ENCODE measurements around the gene ELAVL2. TPM values are rescaled to one million over a fixed set of nuclear protein-coding genes. Genes with fewer than 3 reads are reported as not detected.

Gene ELAVL2
- total RNA-seq, 1 experiment from 2014 or later, result 14.2 TPM

DNA sequence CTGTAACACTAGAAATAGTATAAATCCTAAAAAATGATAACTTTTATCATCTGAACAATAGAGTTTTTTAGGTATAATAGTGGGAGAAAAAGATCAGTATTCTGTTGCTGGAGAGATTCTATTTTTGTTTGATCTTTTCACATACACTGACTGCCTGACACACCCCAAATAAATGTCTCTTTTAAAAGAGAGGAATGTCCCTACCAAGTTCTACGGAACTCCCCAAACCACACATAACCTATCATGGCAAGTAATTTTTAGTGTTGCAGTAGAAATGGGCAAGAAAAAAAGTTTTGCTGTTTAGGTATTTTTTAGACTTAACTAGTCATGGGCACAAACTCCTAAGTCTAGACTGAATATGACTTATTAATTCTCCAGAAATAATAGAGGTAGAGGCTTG lies 139.1 kb downstream of the ELAVL2 start:
- DNase-seq, result no peak
- no peaks in the 10 kb centered on the region for H3K27me3 ChIP-seq (ENCODE audit: control insufficient read depth, insufficient read depth, low read length)
- H3K36me3 ChIP-seq (replicated peaks; ENCODE audit: control insufficient read depth, insufficient read depth, low read length), result no peaks in the 10 kb centered on the region

DNA sequence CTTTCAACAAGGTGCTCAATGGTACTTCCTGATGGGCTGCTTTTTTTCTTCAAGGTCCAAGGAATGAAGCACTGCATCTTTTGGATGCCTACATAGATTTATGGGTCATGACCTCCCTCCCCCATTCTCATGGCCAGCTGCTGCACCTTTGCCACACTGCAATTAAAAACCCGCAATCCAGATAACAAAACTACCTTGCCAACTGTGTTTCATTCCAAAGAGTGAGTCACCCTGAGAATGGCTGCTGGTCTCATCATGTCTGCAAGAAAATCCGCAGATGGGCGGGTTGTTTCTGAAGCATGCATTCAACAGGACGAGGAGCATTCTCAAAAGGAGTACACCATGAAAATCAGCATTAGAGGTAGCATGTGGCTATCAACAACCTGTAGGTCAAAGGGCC lies 139.8 kb downstream of the ELAVL2 start:
- DNase-seq, result no peak
- no peaks in the 10 kb centered on the region for H3K27me3 ChIP-seq (ENCODE audit: control insufficient read depth, insufficient read depth, low read length)

More for the DNA sequence above, 139.1 kb downstream of the ELAVL2 start:
- no peak overlapping the region for H3K4me3 ChIP-seq (ENCODE audit: insufficient read depth, low read depth, low read length)

GRCh38 chr9:23683611-23684061 lies 142.4 kb downstream of the ELAVL2 start:
- Histone ChIP-seq H3K27me3 (ENCODE audit: control insufficient read depth, insufficient read depth, low read length) (no peaks in the 10 kb centered on the region), H3K36me3 (replicated peaks; ENCODE audit: control insufficient read depth, insufficient read depth, low read length) (no peaks in the 10 kb centered on the region), H3K4me3 (ENCODE audit: insufficient read depth, low read depth, low read length) (no peak overlapping the region)
- no peak for DNase-seq

More for the DNA sequence above, 139.8 kb downstream of the ELAVL2 start:
- H3K36me3 ChIP-seq (replicated peaks; ENCODE audit: control insufficient read depth, insufficient read depth, low read length), result no peaks in the 10 kb centered on the region
- H3K4me3 ChIP-seq (ENCODE audit: insufficient read depth, low read depth, low read length), result no peak overlapping the region

- no peak for DNase-seq
- Histone ChIP-seq H3K4me3 (ENCODE audit: insufficient read depth, low read depth, low read length) (no peak overlapping the region), H3K36me3 (replicated peaks; ENCODE audit: control insufficient read depth, insufficient read depth, low read length) (no peaks in the 10 kb centered on the region), H3K27me3 (ENCODE audit: control insufficient read depth, insufficient read depth, low read length) (no peaks in the 10 kb centered on the region)
Observed at GRCh38 chr9:23682891-23683431, 143.1 kb downstream of the ELAVL2 start.

GRCh38 chr9:23682352-23682751 lies 143.7 kb downstream of the ELAVL2 start:
- no peaks in the 10 kb centered on the region for H3K27me3 ChIP-seq (ENCODE audit: control insufficient read depth, insufficient read depth, low read length)
- no peak for DNase-seq
- no peaks in the 10 kb centered on the region for H3K36me3 ChIP-seq (replicated peaks; ENCODE audit: control insufficient read depth, insufficient read depth, low read length)
- H3K4me3 ChIP-seq (ENCODE audit: insufficient read depth, low read depth, low read length), result no peak overlapping the region

DNA sequence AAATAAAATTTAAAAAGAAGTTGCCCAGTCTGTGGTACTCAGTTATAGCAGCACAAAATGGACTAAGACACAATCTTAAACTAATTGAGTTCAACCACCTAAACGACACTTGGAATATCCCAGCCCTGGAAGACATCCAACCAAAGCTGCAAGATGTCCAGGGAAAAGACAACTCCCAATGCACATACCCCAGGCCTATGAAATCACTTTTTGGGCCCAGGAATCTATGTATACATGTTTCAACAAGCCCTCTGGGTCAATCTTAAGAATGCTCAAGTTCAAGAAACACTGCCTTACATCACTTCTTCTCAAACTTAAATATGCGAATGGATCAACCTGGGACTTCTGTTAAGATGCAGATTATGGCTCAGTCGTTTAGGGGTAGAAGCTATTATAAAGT lies 148.6 kb downstream of the ELAVL2 start:
- Histone ChIP-seq H3K27me3 (ENCODE audit: control insufficient read depth, insufficient read depth, low read length) (no peaks in the 10 kb centered on the region), H3K4me3 (ENCODE audit: insufficient read depth, low read depth, low read length) (no peak overlapping the region), H3K36me3 (replicated peaks; ENCODE audit: control insufficient read depth, insufficient read depth, low read length) (peaks cover 1% of the 10 kb centered on the region)
- no peak for DNase-seq

DNA sequence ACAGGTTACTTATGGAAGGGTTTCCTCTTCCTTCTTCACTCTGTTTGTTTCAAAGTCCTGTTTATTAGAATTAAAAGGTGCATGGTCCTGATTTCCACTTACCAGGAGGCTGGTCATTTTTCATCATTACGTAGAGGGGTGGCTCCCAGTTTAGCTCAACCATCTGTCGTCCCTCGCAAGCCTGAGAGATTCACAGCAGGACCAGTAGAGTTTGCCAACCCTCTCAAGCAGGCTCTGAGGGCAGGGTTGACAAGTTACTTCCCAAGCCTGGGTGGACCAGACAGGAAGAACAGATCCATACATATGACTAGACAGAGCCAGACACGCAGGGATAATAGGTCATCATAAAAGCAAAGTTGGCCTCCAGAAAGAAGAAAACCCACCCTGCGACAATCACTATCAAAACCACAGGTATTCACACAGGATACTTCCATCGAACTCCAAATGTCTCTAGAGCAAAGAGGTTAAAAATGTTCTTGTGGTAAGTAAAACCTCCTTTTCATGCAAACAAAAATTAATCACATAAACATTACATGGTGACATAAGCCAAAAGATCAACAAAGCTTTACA lies 151.9 kb downstream of the ELAVL2 start:
- no peak for DNase-seq
- H3K4me3 ChIP-seq (ENCODE audit: insufficient read depth, low read depth, low read length), result no peak overlapping the region
- no peaks in the 10 kb centered on the region for H3K27me3 ChIP-seq (ENCODE audit: control insufficient read depth, insufficient read depth, low read length)
- H3K36me3 ChIP-seq (replicated peaks; ENCODE audit: control insufficient read depth, insufficient read depth, low read length), result peaks cover 7% of the 10 kb centered on the region

DNA sequence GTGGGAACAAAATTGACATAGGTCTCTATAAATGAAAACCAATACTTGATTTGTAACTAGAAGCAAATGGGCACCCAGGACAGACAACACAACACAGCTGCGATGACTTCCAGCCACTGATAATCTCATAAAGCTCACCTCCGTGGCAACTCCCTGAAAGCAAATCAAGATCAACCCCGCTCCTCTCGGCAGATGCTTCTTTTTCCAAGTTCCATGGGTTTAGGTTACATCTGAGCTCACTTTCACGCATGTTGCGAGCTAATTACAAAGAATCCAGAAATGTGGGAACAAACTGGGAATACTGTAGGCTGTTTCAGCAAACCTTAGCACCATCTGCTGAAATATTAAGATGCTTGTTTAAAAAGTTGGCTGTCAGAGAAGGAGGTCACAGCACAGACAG lies 153.9 kb downstream of the ELAVL2 start:
- peaks cover 7% of the 10 kb centered on the region for H3K36me3 ChIP-seq (replicated peaks; ENCODE audit: control insufficient read depth, insufficient read depth, low read length)

DNA sequence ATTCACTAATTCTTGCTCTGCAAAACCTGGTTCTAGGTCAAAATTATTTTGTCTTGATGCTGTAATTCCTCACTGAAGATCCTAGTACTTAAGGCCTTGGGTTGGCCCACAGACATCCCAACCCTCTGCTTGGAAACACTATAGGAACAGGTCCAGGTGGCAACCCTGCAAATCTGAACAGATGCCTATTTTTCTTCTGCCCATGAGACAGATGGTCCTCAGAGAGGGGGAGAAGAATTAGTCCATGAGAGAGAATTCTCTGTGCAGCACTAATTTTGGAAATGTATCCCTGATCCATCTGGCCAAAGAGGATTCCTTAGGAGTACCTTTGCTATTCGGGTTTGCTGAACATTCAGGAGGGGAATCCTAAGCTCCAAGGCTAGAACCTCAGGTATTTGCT lies 156.3 kb downstream of the ELAVL2 start:
- Histone ChIP-seq H3K36me3 (replicated peaks; ENCODE audit: control insufficient read depth, insufficient read depth, low read length) (peaks cover 10% of the 10 kb centered on the region), H3K4me3 (ENCODE audit: insufficient read depth, low read depth, low read length) (no peak overlapping the region), H3K27me3 (ENCODE audit: control insufficient read depth, insufficient read depth, low read length) (no peaks in the 10 kb centered on the region)
- DNase-seq, result no peak

More for the DNA sequence above, 153.9 kb downstream of the ELAVL2 start:
- no peak for DNase-seq
- Histone ChIP-seq H3K4me3 (ENCODE audit: insufficient read depth, low read depth, low read length) (no peak overlapping the region), H3K27me3 (ENCODE audit: control insufficient read depth, insufficient read depth, low read length) (no peaks in the 10 kb centered on the region)

- Histone ChIP-seq H3K4me3 (ENCODE audit: insufficient read depth, low read depth, low read length) (no peak overlapping the region), H3K36me3 (replicated peaks; ENCODE audit: control insufficient read depth, insufficient read depth, low read length) (peaks cover 11% of the 10 kb centered on the region), H3K27me3 (ENCODE audit: control insufficient read depth, insufficient read depth, low read length) (no peaks in the 10 kb centered on the region)
- DNase-seq, result no peak
Observed at GRCh38 chr9:23665635-23666034, 160.4 kb downstream of the ELAVL2 start.

DNA sequence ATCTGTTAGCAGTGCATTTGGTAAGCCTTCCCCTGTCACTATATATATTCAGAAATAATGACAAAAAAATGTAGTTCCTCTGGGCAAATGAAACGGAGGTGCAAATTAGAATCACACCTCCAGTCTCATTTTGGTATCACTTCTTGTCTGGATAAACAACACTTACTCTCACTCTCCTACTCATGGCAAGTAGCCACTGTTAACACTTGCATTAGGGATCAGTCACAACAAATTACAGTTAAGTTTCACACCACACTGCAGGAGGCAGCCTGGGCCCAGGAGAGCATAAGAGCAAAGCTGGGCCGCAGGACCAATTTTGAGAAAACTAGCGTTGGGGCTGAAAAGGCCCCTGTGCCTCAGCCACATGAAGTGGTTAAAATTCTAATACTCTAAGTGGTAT lies 161.0 kb downstream of the ELAVL2 start:
- H3K36me3 ChIP-seq (replicated peaks; ENCODE audit: control insufficient read depth, insufficient read depth, low read length), result peaks cover 10% of the 10 kb centered on the region
- H3K4me3 ChIP-seq (ENCODE audit: insufficient read depth, low read depth, low read length), result no peak overlapping the region
- DNase-seq, result no peak
- no peaks in the 10 kb centered on the region for H3K27me3 ChIP-seq (ENCODE audit: control insufficient read depth, insufficient read depth, low read length)

DNA sequence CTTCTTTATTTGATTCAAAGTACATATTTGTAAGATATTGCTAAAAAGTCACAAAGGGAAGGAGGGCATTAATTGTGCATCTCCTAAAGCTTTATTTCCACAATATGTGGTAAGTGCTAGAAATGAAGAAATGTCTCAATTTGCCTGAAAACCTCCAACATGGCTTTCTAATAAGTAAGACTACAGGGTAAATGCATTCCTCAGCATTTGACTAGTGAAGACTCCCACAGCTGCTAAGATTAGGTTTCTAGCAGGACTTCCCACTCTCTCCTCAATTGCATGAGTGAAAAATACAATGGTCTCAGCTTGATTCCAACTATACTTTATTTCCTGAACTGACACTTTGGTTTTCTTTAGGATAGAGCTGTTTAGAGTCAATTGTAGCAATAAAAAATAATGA lies 162.1 kb downstream of the ELAVL2 start:
- H3K27me3 ChIP-seq (ENCODE audit: control insufficient read depth, insufficient read depth, low read length), result no peaks in the 10 kb centered on the region
- no peak overlapping the region for H3K4me3 ChIP-seq (ENCODE audit: insufficient read depth, low read depth, low read length)
- no peak for DNase-seq
- peaks cover 8% of the 10 kb centered on the region for H3K36me3 ChIP-seq (replicated peaks; ENCODE audit: control insufficient read depth, insufficient read depth, low read length)

- H3K36me3 ChIP-seq (replicated peaks; ENCODE audit: control insufficient read depth, insufficient read depth, low read length), result peaks cover 8% of the 10 kb centered on the region
- no peak for DNase-seq
- H3K27me3 ChIP-seq (ENCODE audit: control insufficient read depth, insufficient read depth, low read length), result no peaks in the 10 kb centered on the region
- no peak overlapping the region for H3K4me3 ChIP-seq (ENCODE audit: insufficient read depth, low read depth, low read length)
Observed at GRCh38 chr9:23663536-23663935, 162.5 kb downstream of the ELAVL2 start.

DNA sequence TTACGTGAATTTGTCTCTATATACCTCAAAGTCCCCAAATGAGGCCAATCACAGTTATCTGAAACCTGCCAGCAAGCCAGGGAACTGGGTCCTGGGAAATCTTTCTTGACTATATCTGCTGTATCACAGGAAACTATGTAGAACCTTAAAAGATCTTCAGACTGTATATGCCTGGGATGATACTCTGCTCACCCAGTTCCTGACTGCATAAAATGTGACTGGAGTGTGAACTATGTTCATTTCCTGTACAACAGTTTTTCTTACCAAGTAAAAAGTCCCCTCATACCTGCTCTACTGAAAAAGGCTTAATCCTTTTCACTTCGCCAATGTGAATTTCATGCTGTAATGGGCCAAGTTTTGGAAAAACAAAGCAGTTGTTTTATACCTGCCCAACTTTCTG lies 162.9 kb downstream of the ELAVL2 start:
- no peak for DNase-seq
- Histone ChIP-seq H3K36me3 (replicated peaks; ENCODE audit: control insufficient read depth, insufficient read depth, low read length) (peaks cover 8% of the 10 kb centered on the region), H3K4me3 (ENCODE audit: insufficient read depth, low read depth, low read length) (no peak overlapping the region), H3K27me3 (ENCODE audit: control insufficient read depth, insufficient read depth, low read length) (no peaks in the 10 kb centered on the region)

DNA sequence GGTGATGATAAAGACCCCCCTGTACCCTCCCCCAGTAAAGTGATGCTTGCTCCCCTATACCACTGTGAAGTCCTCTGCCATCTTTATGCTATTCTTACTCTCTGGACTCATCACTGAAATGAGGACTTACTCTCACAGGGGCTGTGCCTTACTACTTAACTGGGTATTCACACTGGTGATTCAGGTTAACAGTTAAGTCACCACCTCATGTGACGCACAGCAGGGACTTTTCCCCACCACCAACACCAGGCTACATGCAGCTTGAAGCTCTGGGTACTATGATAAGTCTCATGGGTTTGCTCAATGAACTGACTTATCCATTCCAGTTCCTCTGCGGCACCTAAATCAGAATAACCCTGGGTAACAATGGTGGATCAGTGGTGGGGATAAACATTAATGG lies 163.7 kb downstream of the ELAVL2 start:
- H3K27me3 ChIP-seq (ENCODE audit: control insufficient read depth, insufficient read depth, low read length), result no peaks in the 10 kb centered on the region
- no peak overlapping the region for H3K4me3 ChIP-seq (ENCODE audit: insufficient read depth, low read depth, low read length)
- DNase-seq, result no peak
- peaks cover 8% of the 10 kb centered on the region for H3K36me3 ChIP-seq (replicated peaks; ENCODE audit: control insufficient read depth, insufficient read depth, low read length)
